WERI-Rb-1 (cell line): ENCODE data around the gene PLSCR3.

Experiments used
- DNase-seq: peaks from one replicate; pipeline ENCODE4 v3.0.0-alpha.2; 2020
- H3K27ac ChIP-seq: fragments of 250-450 bp; sonication (Bioruptor Pico); 2 replicates; pipeline ENCODE4 v1.5.1; 2020; ENCODE audit warnings: mild to moderate bottlenecking, moderate library complexity
- H3K27me3 ChIP-seq: fragments of 250-450 bp; sonication (Bioruptor Pico); 2 replicates; pipeline ENCODE4 v1.5.1; 2021; ENCODE audit warnings: mild to moderate bottlenecking, low read depth, moderate library complexity; ENCODE audit not compliant: insufficient read depth, severe bottlenecking
- H3K36me3 ChIP-seq: fragments of 250-450 bp; sonication (Bioruptor Pico); 2 replicates; pipeline ENCODE4 v1.5.1; 2020; ENCODE audit warnings: mild to moderate bottlenecking, moderate library complexity
- H3K4me3 ChIP-seq: 2 replicates; pipeline ENCODE4 v1.5.1; 2011; ENCODE audit warnings: low read depth, mild to moderate bottlenecking, control low read depth, low read length
- H3K9me3 ChIP-seq: fragments of 250-450 bp; sonication (Bioruptor Pico); 2 replicates; pipeline ENCODE4 v1.5.1; 2021; ENCODE audit warnings: mild to moderate bottlenecking, moderate library complexity; ENCODE audit not compliant: severe bottlenecking
- TF ChIP-seq, protein P1 (sequence below): IDR thresholded peaks from 2 replicates; pipeline ENCODE4 v1.5.1; 2011; ENCODE audit warnings: low read depth, mild to moderate bottlenecking, control low read depth, inconsistent platforms, low read length

PLSCR3 gene

DNA sequence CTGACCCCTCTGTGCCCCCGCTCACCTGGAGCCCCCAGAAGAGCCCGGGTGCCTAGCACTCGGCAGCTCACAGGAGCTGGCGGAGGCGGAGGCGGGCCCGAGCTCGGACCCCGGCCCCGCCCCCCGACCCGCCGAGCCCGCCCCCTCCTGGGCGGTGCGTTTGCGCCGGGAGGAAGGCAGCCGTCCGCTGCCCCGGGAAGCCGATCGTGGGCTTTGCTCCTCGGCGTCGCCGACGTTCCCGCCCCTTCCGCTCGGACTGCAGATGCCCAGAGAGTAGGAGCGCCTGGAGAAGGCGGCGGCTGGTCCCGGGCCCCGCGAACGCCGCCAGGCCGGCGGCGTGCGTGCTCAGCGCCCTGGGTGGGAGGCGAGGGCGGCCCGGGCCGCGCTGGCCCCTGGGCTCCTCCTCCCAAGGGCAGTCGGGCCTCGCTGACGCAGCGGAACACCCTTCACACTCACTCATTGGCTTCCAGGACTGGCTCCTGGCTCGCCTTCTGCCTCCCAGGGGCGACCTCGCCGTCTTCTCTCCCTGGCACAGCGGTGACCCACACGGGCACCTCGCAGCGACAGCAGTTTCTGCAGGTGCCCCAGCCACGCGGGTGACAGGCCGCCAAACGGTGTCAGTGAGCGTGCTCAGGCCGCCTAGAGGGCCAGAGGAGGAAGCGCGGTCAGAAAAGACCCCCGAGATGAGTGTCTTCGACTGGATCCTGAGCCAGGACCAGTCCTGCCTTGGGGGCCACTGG is at the start of gene PLSCR3:
PLSCR3 (minus strand) TSS at position 74 of the 740 bp plus-strand sequence. CDS start 415 bp downstream, outside the sequence.
- Histone ChIP-seq H3K27me3 (no peaks in the 10 kb centered on the region), H3K4me3 (peak within 1 kb of the TSS; percentile 49), H3K36me3 (peaks cover 9% of the 10 kb centered on the region), H3K9me3 (no peaks in the 10 kb centered on the region), H3K27ac (peak within 1 kb of the TSS; percentile 75)
- DNase-seq: peak; percentile 90
- TF ChIP-seq, protein P1, sequence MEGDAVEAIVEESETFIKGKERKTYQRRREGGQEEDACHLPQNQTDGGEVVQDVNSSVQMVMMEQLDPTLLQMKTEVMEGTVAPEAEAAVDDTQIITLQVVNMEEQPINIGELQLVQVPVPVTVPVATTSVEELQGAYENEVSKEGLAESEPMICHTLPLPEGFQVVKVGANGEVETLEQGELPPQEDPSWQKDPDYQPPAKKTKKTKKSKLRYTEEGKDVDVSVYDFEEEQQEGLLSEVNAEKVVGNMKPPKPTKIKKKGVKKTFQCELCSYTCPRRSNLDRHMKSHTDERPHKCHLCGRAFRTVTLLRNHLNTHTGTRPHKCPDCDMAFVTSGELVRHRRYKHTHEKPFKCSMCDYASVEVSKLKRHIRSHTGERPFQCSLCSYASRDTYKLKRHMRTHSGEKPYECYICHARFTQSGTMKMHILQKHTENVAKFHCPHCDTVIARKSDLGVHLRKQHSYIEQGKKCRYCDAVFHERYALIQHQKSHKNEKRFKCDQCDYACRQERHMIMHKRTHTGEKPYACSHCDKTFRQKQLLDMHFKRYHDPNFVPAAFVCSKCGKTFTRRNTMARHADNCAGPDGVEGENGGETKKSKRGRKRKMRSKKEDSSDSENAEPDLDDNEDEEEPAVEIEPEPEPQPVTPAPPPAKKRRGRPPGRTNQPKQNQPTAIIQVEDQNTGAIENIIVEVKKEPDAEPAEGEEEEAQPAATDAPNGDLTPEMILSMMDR: peak; percentile 65

DNA sequence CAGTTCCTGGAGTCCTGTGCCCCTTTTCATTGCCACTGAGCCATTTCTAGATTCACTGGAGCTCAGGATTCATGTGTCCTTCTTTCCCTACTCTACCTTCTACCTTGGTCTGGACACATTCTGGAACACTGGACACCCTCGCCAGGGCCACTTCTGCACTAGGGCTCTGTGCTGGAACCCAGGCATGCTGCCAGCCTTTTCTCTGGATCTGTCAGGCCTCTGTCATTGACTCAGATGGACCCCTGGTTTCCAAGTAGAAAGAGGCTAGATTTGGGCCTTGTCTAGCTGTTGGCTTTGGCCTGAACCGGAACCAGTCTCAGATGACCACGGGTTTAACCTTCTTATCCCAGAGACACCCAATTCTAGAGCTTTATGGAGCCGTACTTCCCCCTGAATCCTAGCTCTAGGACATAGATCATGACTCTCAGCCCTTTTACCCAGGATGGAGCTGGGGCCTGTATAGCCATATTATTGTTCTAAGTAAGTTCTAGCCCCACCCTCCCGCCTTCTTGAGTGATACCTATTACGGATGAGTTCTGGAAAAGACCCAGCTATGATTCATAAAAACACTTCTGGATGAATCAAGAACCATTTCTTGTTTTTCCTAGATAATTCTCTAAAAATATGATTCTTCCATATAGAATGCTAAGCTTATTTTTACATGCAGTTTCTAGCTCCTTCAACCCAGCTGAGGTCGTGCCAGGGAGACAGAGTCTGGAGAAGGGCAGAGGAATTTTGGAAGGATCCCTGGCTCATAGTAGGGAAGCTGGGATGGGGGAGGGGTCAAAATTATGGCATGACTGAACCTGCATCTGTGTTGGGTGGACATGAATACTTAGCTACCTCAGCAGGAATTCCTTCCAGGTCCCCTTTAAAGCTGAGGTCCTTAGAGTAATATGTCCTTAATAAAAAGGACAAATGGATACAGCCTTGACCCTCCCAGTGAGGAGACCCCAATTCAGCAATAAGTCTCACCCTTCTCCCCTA is 49.5 kb upstream of the PLSCR3 start:
- Histone ChIP-seq H3K27ac (no peak overlapping the region), H3K4me3 (no peak overlapping the region), H3K9me3 (no peaks in the 10 kb centered on the region), H3K27me3 (peaks cover 3% of the 10 kb centered on the region), H3K36me3 (no peaks in the 10 kb centered on the region)
- TF ChIP-seq, protein P1: no peak
- DNase-seq: no peak

DNA sequence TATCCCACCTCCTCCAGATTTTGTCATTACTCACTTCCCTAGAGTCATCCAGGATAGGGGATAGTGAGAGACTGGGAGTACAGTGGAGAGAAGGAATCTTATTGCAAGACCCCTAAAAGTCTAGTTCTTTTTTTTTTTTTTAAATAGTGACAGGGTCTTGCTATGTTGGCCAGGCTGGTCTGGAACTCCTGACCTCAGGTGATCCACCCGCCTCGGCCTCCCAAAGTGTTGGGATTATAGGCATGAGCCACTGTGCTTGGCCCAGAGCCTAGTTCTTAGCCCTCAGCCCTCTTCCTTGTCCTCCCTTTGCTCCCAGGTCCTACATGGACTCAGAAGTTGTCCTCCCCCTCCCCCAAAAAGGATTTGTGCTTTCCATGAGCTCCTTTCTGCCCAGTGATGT is 47.8 kb upstream of the PLSCR3 start:
- Histone ChIP-seq H3K27ac (no peak overlapping the region), H3K36me3 (no peaks in the 10 kb centered on the region), H3K4me3 (no peak overlapping the region), H3K9me3 (no peaks in the 10 kb centered on the region), H3K27me3 (peaks cover 7% of the 10 kb centered on the region)
- no peak for DNase-seq
- TF ChIP-seq, protein P1: no peak

DNA sequence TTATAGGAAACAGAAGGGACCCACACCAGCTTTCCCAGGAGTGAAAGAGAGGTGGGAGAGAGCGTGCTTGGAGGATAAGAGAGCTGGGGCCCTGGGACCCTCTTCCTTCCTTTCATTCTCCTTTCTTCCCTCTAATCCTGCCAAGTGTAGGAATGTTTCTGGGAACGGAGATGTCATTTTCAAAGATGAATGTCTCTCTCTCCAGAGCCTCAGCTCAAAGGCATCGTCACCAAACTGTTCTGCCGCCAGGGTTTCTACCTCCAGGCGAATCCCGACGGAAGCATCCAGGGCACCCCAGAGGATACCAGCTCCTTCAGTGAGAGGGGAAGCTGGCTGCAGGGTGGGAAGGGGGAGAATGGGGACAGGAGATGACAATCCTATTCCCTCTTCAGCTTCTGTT is 46.9 kb upstream of the PLSCR3 start:
- TF ChIP-seq, protein P1: no peak
- no peak for DNase-seq
- Histone ChIP-seq H3K27ac (no peak overlapping the region), H3K27me3 (peaks cover 10% of the 10 kb centered on the region), H3K9me3 (no peaks in the 10 kb centered on the region), H3K36me3 (no peaks in the 10 kb centered on the region), H3K4me3 (no peak overlapping the region)

DNA sequence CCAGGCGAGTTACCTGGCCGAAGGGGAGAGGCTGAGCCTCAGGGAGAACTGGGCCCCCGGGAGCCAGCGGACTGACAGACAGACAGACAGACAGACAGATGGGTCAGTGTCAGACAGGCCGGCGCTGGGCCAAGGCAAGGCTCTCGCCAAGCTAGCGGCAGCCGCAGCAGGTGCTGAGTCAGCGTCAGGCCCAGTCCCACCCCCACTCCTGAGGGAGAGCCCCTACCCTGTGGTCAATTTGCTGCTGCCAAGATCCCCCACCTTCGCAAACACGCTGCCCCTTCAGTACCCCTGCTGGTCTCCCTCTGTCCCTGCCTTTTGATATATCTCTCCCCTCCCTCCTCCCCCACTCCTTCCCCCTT is 46.5 kb upstream of the PLSCR3 start:
- TF ChIP-seq, protein P1: no peak
- peak; percentile 50 for DNase-seq
- Histone ChIP-seq H3K9me3 (no peaks in the 10 kb centered on the region), H3K27ac (peak overlapping the region; percentile 41), H3K36me3 (no peaks in the 10 kb centered on the region), H3K4me3 (peak overlapping the region; percentile 86), H3K27me3 (peaks cover 12% of the 10 kb centered on the region)
